ENCODE measurements around the gene PITPNB.

DNA sequence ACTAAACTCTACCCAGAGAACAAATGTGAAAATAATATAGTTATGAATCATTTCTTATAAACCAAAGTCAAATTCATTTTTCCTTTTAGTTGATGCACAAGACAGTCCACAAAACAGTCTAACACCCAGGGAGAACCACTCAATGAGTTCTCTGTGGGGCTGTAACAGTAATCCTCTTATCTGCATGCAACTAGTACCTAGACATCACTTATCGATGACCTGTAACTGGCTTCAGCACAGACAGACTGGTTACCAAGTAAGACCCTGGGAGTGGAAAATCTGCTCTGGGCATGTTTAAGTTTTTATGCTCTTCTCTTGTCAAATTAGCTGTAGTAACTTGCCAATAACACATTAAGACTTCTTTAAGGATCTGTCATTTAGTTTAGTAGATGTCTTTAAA is 46.6 kb downstream of the PITPNB start:
- TF ChIP-seq, protein P1, sequence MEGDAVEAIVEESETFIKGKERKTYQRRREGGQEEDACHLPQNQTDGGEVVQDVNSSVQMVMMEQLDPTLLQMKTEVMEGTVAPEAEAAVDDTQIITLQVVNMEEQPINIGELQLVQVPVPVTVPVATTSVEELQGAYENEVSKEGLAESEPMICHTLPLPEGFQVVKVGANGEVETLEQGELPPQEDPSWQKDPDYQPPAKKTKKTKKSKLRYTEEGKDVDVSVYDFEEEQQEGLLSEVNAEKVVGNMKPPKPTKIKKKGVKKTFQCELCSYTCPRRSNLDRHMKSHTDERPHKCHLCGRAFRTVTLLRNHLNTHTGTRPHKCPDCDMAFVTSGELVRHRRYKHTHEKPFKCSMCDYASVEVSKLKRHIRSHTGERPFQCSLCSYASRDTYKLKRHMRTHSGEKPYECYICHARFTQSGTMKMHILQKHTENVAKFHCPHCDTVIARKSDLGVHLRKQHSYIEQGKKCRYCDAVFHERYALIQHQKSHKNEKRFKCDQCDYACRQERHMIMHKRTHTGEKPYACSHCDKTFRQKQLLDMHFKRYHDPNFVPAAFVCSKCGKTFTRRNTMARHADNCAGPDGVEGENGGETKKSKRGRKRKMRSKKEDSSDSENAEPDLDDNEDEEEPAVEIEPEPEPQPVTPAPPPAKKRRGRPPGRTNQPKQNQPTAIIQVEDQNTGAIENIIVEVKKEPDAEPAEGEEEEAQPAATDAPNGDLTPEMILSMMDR (IDR thresholded peaks at IDR 0.05): no peak
- TF ChIP-seq SP1 (CRISPR knock-in tag; conservative IDR thresholded peaks at IDR 0.05): no peak
- no peak for TF ChIP-seq JUN (CRISPR knock-in tag; IDR thresholded peaks at IDR 0.05)
- TF ChIP-seq NR1H2 (CRISPR knock-in tag; IDR thresholded peaks at IDR 0.05): no peak
- TF ChIP-seq, protein P2, sequence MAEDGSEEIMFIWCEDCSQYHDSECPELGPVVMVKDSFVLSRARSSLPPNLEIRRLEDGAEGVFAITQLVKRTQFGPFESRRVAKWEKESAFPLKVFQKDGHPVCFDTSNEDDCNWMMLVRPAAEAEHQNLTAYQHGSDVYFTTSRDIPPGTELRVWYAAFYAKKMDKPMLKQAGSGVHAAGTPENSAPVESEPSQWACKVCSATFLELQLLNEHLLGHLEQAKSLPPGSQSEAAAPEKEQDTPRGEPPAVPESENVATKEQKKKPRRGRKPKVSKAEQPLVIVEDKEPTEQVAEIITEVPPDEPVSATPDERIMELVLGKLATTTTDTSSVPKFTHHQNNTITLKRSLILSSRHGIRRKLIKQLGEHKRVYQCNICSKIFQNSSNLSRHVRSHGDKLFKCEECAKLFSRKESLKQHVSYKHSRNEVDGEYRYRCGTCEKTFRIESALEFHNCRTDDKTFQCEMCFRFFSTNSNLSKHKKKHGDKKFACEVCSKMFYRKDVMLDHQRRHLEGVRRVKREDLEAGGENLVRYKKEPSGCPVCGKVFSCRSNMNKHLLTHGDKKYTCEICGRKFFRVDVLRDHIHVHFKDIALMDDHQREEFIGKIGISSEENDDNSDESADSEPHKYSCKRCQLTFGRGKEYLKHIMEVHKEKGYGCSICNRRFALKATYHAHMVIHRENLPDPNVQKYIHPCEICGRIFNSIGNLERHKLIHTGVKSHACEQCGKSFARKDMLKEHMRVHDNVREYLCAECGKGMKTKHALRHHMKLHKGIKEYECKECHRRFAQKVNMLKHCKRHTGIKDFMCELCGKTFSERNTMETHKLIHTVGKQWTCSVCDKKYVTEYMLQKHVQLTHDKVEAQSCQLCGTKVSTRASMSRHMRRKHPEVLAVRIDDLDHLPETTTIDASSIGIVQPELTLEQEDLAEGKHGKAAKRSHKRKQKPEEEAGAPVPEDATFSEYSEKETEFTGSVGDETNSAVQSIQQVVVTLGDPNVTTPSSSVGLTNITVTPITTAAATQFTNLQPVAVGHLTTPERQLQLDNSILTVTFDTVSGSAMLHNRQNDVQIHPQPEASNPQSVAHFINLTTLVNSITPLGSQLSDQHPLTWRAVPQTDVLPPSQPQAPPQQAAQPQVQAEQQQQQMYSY (CRISPR knock-in tag; IDR thresholded peaks at IDR 0.05): no peak
- TF ChIP-seq CREB1 (CRISPR knock-in tag; IDR thresholded peaks at IDR 0.05): no peak
- TF ChIP-seq, protein P3, sequence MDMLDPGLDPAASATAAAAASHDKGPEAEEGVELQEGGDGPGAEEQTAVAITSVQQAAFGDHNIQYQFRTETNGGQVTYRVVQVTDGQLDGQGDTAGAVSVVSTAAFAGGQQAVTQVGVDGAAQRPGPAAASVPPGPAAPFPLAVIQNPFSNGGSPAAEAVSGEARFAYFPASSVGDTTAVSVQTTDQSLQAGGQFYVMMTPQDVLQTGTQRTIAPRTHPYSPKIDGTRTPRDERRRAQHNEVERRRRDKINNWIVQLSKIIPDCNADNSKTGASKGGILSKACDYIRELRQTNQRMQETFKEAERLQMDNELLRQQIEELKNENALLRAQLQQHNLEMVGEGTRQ (CRISPR knock-in tag; IDR thresholded peaks at IDR 0.05): no peak
- no peak for TF ChIP-seq ZNF423 (CRISPR knock-in tag; IDR thresholded peaks at IDR 0.05)
- no peak for TF ChIP-seq GABPB1 (CRISPR knock-in tag; IDR thresholded peaks at IDR 0.05)
- TF ChIP-seq ESRRA (CRISPR knock-in tag; IDR thresholded peaks at IDR 0.05; ENCODE audit: borderline replicate concordance): no peak
- TF ChIP-seq, protein P4, sequence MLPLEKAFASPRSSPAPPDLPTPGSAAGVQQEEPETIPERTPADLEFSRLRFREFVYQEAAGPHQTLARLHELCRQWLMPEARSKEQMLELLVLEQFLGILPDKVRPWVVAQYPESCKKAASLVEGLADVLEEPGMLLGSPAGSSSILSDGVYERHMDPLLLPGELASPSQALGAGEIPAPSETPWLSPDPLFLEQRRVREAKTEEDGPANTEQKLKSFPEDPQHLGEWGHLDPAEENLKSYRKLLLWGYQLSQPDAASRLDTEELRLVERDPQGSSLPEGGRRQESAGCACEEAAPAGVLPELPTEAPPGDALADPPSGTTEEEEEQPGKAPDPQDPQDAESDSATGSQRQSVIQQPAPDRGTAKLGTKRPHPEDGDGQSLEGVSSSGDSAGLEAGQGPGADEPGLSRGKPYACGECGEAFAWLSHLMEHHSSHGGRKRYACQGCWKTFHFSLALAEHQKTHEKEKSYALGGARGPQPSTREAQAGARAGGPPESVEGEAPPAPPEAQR (CRISPR knock-in tag; IDR thresholded peaks at IDR 0.05): no peak

Measured in WTC11 (cell line).